ENCODE results near the gene ZNF248. TPM values are rescaled to one million over a fixed set of nuclear protein-coding genes. Genes with fewer than 3 reads are reported as not detected.

Gene ZNF248
- 1 to 10 TPM; 5.5 to 7.9 TPM for total RNA-seq
- 1 to 10 TPM; 1.8 to 3.2 TPM for polyA plus RNA-seq

GRCh38 chr10:37857287-37858211 is at the start of gene ZNF248:
ZNF248 (minus strand) TSS chr10:37857610; CDS start chr10:37856310, 1,300 bp downstream.
- peak within 1 kb of the TSS; percentile 61 to 95 (median 68) for H3K4me3 ChIP-seq (ENCODE audit: low read depth in 1 of 3, low read length in 3 of 3)
- peak; percentile 92 for DNase-seq (ENCODE audit: low spot score)
- H3K9me3 ChIP-seq (ENCODE audit: control insufficient read depth in 4 of 4, low read length in 3 of 4): peaks cover 0 to 3% (median under 1%) of the 10 kb centered on the region in 4 donors
- H3K4me1 ChIP-seq (ENCODE audit: control insufficient read depth in 4 of 4, insufficient read depth in 4 of 4, low read length in 3 of 4): peaks cover 0 to 21% (median 17%) of the 10 kb centered on the region in 4 donors
- WGBS: under 1% methylated on average over 81 of the region's 81 CpGs
- H3K27me3 ChIP-seq (ENCODE audit: control insufficient read depth in 4 of 4, insufficient read depth in 4 of 4, low read length in 3 of 4): no peaks in the 10 kb centered on the region
- peak within 1 kb of the TSS; percentile 67 to 95 for H3K9ac ChIP-seq (ENCODE audit: low read depth in 1 of 2, low read length in 2 of 2)
- H3K27ac ChIP-seq (ENCODE audit: low read depth in 1 of 2, low read length in 2 of 2): peak within 1 kb of the TSS; percentile 88 to 100
- TF ChIP-seq ZBTB33 (IDR thresholded peaks at IDR 0.05): peak; percentile 33
- TF ChIP-seq EGR1 (IDR thresholded peaks at IDR 0.05; ENCODE audit: low read depth in 2 of 2): peak in 1 of 2 donors; percentile 53
- peak in 1 of 2 donors; percentile 11 for TF ChIP-seq RAD21 (IDR thresholded peaks at IDR 0.05)
- no peak for TF ChIP-seq ATF3 (IDR thresholded peaks at IDR 0.05)
- TF ChIP-seq REST (IDR thresholded peaks at IDR 0.05): peak; percentile 72
- TF ChIP-seq MAX (IDR thresholded peaks at IDR 0.05): peak; percentile 80
- TF ChIP-seq HNF4A (conservative IDR thresholded peaks at IDR 0.05): peak in 1 of 2 donors; percentile 26
- TF ChIP-seq FOXA1 (IDR thresholded peaks at IDR 0.05): no peak
- no peak for TF ChIP-seq NR2F2 (IDR thresholded peaks at IDR 0.05)
- peak; percentile 73 for TF ChIP-seq YY1 (IDR thresholded peaks at IDR 0.05)
- no peak for TF ChIP-seq FOXA2 (IDR thresholded peaks at IDR 0.05)
- TF ChIP-seq CTCF (IDR thresholded peaks at IDR 0.05; ENCODE audit: low read depth, low read length, missing input control): no peak
- peak; percentile 44 for TF ChIP-seq SP1 (IDR thresholded peaks at IDR 0.05)
- TF ChIP-seq TAF1 (conservative IDR thresholded peaks at IDR 0.05): peak; percentile 92
- peak; percentile 10 to 23 for TF ChIP-seq RXRA (IDR thresholded peaks at IDR 0.05)
- peaks cover 0 to 1% (median 0%) of the 10 kb centered on the region in 4 donors for H3K36me3 ChIP-seq (ENCODE audit: control insufficient read depth in 4 of 4, insufficient read depth in 3 of 4, low read depth in 1 of 4, low read length in 3 of 4)
